Right kidney (tissue), 1 donor: ENCODE data around the gene RNGTT.
A peak's percentile ranks its signal among the peaks of the same experiment; 100 is the strongest.

Experiments used
- DNase-seq: peaks from one replicate; pipeline ENCODE4 v3.0.0-alpha.2; 2016

Gene RNGTT

GRCh38 chr6:88586371-88587149, 376.9 kb downstream of the RNGTT start:
- DNase-seq = peak; percentile 15

- DNase-seq = no peak
Observed at GRCh38 chr6:88585276-88585692, 378.1 kb downstream of the RNGTT start.

DNA sequence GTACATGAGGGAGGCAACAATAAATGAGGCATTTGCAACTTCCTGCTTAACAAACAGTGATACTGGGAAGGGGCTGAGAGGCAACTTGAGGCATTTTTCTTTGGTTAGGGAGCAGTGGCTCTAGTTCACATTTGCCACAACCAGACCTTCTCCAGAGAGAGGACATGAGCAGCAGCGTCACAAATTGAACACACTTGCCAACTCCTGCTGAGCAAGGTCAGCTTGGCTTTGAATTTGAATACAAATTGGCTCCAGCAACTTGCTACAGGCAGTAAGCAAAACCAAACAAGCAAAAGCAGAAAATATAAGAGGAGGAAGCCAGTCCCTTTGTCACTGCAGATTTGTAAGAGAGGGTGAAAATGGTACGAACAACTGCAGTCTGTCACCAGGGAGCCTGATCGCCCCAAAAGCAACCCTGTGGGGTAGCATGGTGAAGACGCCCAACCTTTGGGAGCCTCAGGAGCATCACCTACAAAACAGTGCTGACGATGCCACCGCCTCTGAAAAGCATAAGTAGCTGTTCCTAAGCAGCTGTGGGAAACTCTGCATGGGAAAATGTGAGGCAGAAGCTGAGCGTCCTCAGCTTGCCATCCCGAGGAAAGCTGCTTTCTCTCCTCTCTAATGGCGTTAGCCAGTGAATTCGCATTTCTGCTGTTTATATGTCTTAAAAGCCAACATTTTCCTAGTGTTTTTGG, 378.7 kb downstream of the RNGTT start:
- no peak for DNase-seq

DNA sequence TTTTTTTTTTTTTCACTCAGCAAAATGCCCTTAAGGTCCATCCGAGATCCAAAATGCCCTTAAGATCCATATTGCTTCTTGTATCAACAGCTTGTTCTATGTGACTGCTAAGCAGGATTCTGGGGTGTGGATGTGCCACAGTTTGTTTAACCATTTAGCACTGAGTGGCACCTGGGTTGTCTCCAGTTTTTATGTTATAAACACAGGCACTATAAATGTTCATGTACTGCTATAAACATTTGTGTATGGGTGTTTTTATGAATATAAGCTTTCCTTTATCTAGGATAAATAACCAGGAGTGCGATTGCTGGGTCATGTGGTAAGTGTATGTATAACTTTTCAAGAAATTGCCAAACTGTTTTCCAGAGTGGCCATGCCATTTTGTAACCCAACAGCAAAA, 386.0 kb downstream of the RNGTT start:
- no peak for DNase-seq

DNA sequence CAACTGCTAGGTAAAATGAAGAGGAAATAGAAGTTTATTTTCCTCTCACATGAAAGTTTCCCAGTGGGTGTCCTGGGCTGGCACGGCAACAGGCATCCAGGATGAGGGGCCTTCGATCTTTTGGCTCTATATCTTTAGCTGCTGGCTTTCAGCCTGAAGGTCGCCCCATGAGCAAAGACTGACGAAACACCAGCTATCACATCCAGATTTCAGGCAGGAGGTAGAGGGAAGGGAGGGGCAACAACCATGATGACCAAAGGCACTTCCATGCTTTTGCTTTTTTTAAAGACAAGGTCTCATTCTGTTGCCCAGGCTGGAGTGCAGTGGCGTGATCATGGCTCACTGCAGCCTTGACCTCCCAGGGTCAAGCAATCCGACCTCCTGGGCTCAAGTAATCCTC, 387.9 kb downstream of the RNGTT start:
- DNase-seq = no peak

- no peak for DNase-seq
Observed at GRCh38 chr6:88574651-88575050, 388.8 kb downstream of the RNGTT start.

DNA sequence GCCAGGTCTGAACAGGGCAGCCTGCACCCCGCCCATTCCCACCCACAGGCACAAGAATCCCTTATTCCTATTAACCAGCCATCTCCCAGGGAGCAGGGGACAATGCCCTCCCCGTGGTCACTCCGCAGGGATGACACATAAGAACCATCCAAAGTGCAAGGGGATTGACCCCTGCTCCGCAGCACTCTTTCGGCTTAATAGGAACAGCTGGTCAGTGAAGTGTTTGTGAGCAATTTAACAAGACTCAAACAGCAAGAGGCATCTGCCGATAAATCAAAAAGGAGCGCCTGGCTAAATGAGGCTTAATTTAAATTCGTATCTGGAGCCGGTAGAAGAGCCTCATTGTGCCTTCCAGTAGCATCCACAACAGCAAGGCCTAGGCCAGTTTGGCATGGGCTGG, 389.4 kb downstream of the RNGTT start:
- no peak for DNase-seq

GRCh38 chr6:88573561-88573960, 389.9 kb downstream of the RNGTT start:
- no peak for DNase-seq

- no peak for DNase-seq
Observed at GRCh38 chr6:88572449-88573139, 390.8 kb downstream of the RNGTT start.

DNA sequence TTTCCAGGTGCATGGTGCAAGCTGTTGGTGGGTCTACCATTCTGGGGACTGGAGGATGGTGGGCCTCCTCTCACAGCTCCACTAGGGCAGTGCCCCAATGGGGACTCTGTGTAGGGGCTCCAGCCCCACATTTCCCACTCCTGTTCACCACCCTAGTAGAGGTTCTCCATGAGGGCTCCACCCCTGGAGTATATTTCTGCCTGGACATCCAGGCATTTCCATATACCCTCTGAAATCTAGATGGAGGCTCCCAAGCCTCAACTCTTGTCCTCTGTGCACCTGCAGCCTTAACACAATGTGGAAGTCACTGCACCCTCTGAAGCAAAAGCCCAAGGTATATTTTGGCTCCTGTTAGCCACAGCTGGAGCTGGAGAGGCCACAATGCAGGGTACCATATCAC, 393.5 kb downstream of the RNGTT start:
- DNase-seq = no peak

DNA sequence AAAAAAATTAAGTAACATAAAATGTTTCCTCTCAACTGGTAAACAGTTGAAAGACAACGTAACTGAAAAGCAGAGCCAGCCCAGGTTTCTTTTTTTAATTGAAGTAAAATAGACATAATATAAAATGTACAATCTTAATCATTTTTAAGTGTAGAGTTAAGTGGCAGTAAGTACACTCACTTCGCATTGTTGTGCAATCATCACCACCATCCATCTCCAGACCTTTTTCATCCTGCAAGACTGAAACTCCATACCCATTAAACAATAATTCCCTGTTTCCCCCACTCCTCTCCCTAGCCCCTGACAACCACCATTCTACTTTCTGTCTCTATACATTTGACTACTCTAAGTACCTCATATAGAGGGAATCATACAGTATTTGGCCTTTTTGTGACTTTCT, 395.7 kb downstream of the RNGTT start:
- DNase-seq = no peak

- DNase-seq = no peak
Observed at GRCh38 chr6:88566746-88567534, 396.5 kb downstream of the RNGTT start.

DNA sequence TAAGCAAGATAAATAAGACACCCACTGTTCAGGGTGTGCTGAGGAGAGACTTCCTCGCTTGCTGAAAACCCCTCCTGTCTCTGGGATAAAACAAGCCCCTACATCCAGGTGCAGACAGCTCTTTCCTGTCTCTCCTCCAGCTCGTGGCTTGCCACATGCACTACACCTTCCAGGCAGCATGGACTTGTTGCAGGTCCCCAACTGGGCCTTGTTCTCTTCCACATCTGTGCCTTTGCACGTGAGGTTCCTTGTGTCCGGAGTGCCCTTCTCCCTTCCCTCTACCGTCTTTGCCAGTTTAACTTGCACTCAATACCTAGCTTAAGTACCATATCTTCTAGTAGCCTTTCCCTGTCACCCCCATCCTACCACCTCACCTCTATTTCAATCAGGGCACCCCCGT, 397.6 kb downstream of the RNGTT start:
- DNase-seq = no peak

GRCh38 chr6:88565409-88565811, 398.0 kb downstream of the RNGTT start:
- no peak for DNase-seq

- DNase-seq = no peak
Observed at GRCh38 chr6:88563277-88563625, 400.2 kb downstream of the RNGTT start.

- no peak for DNase-seq
Observed at GRCh38 chr6:88562353-88563276, 400.8 kb downstream of the RNGTT start.

DNA sequence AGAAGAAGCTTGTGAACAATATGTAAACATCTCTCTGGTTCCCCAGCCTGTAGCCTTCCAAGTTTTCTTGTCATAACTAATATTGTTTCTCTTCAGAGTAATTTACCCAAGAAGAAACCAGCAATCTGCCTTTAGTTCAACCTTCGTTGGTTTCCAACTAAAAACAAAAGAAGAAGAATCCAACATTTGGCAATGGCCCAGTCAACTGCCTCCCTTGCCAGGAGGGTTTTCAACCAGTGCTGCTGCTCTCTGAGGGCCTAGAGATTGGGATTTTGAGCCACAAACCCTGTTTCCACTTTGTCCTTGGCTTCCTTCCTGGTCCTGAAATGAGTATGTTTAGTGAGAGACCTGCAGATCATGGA, 401.5 kb downstream of the RNGTT start:
- DNase-seq = no peak

GRCh38 chr6:88561034-88561953, 402.1 kb downstream of the RNGTT start:
- no peak for DNase-seq
